ENCODE results near the gene CDH5.

Gene CDH5

DNA sequence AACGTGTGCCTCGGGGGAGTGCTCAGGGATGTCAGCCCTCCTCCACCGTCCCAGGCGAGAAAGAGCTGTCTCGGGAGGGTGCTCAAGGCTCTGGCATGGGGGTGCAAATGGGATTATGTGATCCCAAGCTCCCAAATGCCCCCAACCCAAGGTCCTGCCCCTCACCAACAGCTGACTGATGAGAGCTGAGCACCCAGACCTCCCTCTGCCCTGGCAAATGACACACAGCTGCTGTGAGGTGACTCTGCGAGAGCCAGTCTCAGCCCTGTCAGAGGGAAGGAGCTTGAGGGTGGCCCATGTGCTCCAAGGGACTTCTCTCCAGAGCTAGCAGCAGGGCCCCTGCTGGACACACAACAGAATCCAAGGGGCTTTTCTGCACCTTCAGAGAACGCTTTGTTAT is 7.7 kb downstream of the CDH5 start:
- no peak for DNase-seq (ENCODE audit: low read depth in 2 of 2)

DNA sequence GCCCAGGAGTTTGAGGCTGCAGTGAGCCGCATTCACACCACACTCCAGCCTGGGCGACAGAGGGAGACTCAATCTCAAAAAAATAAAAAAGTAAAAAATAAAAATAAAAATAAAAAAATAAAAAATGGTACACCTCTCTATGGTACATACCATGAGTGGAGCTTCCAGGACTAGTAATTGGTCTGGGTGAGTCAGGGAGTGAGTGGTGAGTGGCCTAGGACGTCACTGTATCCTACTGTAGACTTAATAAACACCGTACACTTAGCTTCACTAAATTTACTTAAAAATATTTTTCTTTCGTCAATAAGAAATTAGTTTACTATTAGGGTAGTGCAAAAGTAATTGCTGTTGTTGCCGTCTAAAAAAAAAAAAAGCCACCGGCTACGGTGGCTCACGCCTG is 9.0 kb downstream of the CDH5 start:
- no peak for DNase-seq (ENCODE audit: low read depth in 2 of 2)

DNA sequence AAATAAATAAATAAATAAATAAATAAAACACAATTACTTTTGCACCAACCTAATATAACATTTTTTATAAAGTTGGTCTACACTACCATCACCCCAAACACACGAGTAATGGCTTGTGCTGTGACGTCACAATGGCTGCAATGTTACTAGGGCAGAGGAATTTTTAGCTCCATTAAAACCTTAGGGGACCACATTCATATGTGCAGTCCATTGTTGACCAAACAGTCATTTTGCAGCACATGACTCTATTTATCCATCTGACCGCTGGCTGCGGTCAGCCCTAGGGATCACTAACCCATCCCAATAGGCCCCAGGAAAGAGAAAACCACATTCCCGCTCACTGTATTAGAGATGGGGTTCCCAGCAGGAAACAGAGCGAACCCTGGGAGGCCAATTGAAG is 9.6 kb downstream of the CDH5 start:
- no peak for DNase-seq (ENCODE audit: low read depth in 2 of 2)

DNA sequence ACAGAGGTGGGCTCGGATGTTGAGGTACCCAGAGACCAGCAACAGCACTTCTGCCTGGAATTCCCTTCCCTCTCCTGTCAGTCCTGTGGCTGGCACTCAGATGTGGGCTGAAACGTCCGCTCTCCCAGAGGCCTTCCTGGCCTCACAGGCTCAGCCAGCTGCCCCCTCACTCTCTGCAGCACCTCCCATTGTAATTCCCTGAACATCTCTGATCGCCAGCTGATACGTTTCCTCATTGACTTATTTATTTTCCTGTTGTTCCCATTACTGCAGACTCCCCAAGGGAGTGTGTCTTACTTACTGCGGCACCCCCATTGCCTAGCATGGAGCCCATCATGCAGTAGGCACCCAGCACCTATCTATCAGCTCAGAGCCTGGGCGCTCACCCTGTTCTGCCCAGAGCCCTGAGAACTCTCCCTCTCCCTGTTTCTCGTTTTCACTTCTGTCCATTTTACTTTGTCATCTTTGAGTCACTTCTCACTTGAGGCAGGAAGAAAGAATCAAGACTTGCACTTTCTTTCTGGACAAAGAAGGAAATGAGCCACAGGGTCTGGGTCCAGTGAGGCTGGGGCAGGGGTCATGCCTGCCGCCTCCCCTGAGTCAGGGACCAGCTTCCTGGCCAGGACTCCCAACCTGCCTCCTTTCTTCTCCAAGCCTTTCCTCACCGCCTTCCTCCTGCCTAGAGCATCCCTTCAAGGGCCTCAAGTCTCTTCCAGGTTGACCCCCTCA is 10.2 kb downstream of the CDH5 start:
- DNase-seq (ENCODE audit: low read depth in 2 of 2) = no peak

DNA sequence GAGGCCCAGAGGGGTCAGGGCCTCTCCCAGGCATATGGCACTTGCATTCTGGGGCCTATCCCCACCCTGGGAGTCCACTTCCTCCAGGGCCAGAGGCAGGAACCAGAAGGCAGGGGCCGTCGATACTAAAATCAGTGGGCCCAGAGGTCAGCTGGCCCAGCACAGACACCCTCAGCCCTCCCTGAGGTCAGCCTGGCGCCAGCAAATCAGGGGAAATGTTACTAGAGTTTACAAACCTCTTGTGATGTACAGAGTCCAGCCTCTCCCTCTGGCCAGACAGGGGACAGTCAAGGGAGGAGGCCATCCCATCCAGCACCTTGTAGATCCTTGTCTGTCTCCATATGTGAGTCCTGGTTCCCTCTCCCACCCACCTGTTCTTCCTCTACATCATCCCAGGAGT is 10.8 kb downstream of the CDH5 start:
- DNase-seq (ENCODE audit: low read depth in 2 of 2) = no peak

DNA sequence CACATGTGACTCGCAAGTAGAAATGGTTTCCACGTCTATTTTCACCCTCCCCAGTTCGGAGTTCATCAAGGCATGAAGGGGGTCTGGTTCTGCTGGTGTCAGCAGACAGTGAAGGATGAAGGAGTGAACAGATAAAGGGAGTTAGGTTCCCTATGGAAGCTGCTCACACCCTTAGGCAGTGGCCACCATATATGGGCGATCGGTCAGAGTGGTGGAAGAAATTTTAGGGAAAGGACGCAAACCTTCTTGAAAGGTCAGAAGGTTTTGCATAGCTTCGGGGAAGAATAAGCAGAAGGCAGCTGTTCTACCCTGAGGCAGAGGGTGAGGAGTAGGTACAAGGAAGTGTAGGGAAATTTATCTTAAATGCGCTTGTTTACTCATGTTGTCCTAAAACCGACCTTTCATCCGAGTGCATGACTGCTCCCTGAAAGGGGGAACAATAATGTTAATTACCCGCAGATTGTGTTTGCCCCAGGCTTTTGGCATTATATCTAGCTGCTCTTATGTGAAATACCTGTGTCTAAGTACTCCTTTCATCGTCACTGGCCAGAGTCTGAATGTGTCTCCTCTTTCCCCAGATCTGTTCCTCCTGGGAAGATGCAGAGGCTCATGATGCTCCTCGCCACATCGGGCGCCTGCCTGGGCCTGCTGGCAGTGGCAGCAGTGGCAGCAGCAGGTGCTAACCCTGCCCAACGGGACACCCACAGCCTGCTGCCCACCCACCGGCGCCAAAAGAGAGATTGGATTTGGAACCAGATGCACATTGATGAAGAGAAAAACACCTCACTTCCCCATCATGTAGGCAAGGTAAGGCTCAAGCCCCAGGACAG is 12.5 kb downstream of the CDH5 start:
- DNase-seq (ENCODE audit: low read depth in 2 of 2) = no peak

DNA sequence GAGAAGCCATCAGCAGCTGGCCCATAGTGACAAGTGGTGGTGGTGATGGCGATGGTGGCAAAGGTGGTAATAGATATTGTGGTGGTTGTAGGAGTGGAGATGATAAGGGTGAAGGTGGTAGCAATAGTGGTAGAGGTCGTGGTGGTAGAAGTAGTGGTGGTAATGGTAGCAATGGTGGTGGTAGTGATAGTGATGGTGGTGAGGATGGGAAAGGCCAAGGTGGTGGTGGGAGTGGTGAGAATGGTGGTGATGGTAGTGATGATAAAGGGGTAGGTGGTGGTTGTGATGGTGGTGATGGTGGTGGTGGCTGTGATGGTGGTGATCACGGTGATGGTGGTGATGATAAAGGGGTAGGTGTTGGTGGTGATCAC is 13.1 kb downstream of the CDH5 start:
- no peak for DNase-seq (ENCODE audit: low read depth in 2 of 2)

DNA sequence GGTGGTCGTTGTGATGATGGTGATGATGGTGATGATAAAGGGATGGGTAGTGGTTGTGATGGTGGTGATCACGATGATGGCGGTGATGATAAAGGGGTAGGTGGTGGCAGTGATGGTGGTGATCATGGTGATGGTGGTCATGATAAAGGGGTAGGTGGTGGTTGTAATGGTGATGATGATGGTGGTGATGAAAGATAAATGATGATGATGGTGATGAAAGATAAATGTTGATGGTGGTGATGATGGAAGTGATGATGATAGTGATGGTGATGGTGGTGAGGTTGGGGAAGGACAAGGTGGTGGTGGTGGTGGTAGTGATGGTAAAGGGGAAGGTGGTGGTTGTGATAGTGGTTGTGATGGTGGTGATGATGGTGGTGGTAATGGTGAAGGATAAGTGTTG is 13.9 kb downstream of the CDH5 start:
- no peak for DNase-seq (ENCODE audit: low read depth in 2 of 2)

DNA sequence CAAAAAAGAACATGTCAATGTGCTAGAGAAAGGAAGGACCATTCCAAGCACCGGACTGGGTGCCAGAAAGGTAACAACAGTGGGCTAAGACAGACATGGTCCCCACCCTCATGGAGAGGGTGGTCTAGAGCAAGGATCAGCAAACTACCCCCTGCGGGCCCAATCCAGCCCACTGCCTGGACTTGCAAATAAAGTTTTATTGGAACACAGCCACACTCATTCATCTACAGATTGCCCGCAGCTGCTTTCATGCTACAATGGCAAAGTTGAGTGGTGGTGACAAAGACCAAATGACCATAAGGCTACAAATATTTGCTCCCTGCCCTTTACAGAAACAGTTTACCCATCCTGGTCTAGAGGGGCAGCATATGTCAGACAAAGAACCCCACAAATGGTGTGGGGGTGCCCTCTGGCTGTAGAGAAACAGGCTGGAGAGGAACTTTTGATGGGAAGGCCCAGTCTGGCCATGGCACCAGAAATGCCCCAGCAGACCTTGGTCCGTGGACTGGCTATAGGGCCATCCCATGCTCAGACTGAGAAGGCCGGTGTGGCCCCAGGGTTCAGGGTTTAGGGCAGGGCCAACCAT is 15.2 kb downstream of the CDH5 start:
- DNase-seq (ENCODE audit: low read depth in 2 of 2) = no peak

DNA sequence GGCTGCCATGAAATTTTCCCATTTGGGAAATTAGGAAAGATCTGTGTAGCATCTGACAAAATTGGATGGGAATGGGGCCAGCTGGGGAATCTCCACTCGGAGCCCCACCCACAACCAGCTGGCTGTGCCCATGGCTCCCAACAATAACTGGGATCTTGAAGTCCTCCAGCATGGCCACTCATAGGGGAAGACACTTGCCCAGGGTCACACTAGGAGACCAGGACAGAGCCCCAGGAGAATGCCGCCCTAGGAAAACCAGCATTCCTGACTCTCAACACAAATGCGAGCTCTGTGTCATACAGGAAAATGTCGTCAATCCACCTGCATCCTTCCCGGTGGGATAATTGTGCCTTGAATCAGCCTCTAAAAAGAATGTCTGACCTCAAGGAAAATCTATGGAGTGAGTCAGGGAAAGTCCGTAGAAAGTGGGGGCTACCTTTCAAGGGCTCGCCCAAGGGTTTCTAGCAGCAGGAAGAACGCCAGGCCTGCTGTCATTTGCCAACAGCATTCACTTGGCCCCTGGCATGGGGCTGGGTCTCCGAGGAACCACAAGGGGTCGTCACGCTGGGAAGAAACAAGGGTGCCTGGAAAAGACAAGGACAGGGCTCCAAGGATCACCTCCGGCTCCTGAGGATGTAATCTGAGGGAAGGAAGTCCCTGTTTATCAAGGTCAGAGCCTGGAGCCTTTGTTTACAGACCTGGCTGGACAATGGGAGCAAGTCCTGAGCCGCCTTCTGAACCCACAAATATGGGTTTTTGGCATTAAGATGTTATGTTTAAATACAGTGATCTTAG is 15.9 kb downstream of the CDH5 start:
- DNase-seq (ENCODE audit: low read depth in 2 of 2) = peak; percentile 38 to 39

DNA sequence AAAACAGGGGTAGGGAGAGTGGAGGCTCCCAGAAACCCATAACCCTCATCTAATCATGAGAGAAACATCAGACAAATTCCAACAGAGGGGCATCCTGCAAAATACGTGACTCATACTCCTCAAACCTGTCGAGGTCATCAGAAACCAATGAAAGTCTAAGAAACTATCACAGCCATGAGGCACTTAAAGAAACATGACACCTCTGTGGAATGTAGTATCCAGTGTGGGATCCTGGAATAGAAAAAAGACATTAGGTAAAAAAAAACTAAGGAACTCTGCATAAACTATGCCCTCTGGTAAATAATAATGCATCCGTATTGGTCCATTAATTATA is 16.4 kb downstream of the CDH5 start:
- peak; percentile 45 to 58 for DNase-seq (ENCODE audit: low read depth in 2 of 2)

DNA sequence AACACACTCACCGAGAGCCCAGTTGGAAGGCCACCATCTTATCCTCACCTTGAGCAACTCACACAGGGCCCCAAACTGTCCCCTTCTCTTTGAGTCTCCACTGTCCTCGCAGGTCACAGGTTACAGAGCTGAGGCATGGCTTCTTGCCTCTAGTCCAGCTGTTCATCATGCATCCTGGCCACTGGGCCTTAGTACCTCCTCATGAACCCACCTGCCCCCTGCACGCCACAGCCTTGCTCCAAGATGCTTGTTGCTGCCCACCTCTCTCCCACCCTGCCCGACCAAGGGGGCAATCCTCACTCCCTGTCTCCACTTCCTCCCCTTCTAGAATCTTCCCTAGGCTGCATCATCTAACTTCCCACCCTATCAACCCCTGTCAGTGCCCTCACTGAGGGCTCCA is 17.1 kb downstream of the CDH5 start:
- DNase-seq (ENCODE audit: low read depth in 2 of 2) = no peak

DNA sequence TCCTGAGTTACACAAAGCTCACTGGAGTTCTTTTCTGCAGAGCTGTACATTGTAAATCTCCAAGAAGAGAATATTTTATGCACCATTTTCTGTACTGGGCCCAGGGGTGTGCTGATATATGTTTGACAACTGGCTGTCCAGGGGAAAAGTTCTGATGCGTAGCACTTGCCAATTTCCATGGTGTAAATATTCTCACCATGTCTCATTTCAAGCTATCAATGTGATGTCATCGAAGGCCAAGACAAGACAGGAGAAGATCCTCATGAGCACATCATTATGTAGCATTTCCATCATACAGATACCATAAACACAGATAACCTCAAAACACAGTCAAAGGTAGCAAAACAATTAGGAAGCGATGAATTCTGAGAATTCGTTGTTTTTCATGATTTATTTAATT is 18.9 kb downstream of the CDH5 start:
- no peak for DNase-seq (ENCODE audit: low read depth in 2 of 2)

DNA sequence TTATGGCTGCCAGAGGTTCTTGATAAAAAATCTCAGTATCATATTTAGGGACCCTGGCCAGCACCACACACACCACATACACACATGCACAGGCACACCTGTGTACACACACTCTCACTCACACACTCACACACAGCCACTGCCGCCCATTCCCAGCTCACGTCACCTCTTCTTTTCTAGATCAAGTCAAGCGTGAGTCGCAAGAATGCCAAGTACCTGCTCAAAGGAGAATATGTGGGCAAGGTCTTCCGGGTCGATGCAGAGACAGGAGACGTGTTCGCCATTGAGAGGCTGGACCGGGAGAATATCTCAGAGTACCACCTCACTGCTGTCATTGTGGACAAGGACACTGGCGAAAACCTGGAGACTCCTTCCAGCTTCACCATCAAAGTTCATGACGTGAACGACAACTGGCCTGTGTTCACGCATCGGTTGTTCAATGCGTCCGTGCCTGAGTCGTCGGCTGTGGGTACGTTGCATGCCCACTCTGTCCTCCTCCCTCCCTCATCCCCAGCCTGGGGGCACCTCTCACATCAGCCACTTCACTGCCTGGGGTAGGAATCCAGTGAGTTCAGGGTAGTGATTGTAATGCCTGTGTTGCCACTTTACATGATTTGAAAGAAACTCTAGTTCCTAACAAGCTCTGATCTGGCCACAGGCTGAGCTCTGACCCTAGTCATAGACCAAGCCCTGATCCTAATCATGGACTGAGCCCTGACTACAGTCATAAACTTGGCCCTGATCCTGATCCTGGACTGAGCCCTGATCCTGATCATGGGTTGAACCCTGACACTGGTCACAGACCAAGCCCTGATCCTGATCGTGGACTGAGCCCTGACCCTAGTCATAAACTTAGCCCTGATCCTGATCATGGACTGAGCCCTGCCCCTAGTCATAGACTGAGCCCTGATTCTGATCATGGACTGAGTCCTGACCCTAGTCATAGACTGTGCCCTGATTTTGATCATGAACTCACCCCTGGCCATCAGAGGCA is 20.4 kb downstream of the CDH5 start:
- no peak for DNase-seq (ENCODE audit: low read depth in 2 of 2)

DNA sequence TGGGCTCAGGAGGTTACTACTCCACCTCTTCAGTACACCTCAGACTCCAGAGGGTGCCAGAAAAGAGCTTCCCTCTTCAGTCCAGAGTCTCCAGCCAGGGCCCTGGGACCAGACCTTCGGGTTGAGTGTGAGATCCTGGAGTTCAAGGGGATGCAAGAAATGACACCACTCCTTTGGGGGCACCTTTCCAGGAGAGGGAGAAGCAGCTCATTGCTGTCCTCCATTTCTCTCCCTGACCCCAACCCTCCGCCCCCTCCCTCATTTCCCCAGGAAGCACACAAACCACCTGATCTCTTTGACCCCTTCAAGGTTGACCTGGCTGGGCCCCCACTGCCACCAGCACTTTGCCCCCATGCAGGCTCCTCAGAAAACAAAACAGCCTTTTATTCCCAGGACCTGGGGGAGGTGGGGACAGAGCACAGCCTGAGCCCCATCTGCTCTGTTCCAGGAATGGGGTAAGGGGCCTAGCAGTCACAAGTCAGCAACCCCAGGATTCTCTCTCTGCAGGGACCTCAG is 21.4 kb downstream of the CDH5 start:
- no peak for DNase-seq (ENCODE audit: low read depth in 2 of 2)

DNA sequence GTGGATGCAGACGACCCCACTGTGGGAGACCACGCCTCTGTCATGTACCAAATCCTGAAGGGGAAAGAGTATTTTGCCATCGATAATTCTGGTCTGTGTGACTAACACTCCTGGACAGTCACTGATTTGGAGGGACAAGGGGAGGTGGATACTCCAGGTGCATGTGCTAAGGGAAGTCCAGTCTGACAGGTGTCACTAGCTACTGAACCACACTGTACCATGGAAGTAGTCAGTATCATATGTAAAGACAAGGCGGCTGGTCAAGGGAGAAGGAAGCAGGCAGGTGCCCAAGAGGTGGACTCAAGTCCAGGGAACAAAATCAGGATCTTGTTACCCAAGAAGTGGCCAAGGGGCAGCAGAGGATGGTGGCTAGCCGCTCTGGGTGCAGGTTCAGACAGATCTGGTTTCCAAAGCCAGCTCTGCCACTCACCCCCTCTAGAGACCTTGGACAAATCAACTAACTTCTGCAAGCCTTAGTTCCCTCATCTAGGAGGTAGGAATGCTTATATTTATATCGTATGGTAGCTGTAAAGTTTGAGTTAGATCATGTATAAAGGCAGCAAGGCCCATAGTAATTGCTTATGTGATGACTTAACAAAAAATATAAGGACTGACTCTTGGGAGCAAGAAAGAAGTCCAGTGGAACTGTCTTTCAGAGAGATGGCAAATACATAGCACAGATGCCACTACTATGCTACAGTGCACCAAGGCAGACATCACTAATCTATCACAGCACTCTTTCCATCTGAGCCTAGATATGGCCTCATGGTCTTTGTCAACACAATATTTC is 22.1 kb downstream of the CDH5 start:
- no peak for DNase-seq (ENCODE audit: low read depth in 2 of 2)

DNA sequence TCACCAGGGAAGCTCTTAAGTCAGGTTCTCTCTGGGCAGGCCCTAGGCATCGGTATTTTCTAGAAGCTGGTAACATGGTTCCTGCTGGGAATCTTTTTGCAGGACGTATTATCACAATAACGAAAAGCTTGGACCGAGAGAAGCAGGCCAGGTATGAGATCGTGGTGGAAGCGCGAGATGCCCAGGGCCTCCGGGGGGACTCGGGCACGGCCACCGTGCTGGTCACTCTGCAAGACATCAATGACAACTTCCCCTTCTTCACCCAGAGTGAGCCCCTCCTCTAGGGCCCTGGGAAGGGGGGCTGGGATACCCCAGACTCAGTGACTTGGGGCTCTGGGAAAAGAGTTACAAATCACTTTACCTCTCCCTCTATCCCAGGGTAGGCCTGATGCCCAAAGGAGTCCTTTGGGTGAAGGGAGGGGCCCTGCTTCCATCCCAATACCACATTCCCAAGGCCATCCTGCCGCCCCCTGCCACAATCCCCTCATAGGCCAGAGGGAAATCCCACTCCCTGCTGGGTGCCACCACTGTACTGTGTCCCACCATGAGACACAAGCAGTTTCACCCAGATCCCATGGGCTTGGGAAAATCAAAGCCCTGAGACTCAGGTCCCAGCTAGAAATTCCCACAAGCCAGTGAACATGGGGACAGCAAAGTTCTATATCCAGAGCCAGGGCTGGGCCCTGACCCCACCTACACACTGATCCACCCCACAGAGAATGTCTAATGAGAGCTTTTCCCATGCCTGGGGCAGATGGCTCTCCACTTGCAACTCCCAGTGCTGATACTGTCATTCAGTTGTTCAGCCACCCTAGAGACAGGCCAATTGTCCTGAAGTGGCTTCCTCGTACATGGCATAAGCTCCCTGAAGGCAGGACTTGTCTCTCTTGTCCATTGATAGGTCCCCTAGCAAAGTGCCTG is 23.0 kb downstream of the CDH5 start:
- no peak for DNase-seq (ENCODE audit: low read depth in 2 of 2)

DNA sequence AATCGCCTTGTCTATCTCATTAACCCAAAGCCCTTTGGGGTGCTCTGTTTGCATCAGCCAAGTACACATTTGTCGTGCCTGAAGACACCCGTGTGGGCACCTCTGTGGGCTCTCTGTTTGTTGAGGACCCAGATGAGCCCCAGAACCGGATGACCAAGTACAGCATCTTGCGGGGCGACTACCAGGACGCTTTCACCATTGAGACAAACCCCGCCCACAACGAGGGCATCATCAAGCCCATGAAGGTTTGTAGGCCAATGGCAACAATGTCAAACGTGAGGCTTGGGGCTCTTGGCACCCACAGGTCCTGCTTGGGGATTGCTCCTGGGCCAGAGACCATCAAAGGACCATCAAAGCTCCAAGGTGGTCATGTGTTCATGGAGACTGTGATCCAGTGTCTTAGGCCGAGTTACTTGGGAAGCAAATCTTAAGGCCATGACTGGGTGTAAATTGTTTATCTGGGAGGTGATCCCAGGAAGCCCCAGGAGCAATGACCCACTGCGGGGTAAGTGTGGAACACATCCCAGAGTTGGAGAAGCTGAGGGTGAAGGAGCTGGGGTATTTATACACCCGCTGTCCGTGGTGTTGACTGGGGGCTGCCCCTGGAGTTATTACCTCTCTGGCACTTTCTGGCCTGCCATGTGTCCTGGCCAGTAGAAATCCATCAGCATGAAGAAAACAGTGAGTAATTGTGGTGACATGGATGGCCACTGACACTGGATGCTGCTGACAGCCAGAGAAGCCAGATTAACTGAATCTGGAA is 24.0 kb downstream of the CDH5 start:
- no peak for DNase-seq (ENCODE audit: low read depth in 2 of 2)
